SK-N-SH treated with all-trans-retinoic acid at 6 μM for 48 hours (cell line): ENCODE data around the gene VAC14.
A peak's percentile ranks its signal among the peaks of the same experiment; 100 is the strongest.

Source experiments
- ATAC-seq: fragments of 200-7000 bp; cut with Tn5 transposase; 3 replicates; pipeline ENCODE4 v1.9.1; 2020; ENCODE audit warnings: mild to moderate bottlenecking, moderate library complexity
- BACH2 ChIP-seq: fragments of 250-450 bp; sonication (Bioruptor Pico); IDR thresholded peaks from 2 replicates; pipeline ENCODE4 v1.9.0; 2021; ENCODE audit warnings: mild to moderate bottlenecking, borderline replicate concordance
- CREB5 ChIP-seq: fragments of 250-450 bp; sonication (Bioruptor Pico); IDR thresholded peaks from 2 replicates; pipeline ENCODE4 v1.5.1; 2020; ENCODE audit warnings: low read depth, mild to moderate bottlenecking, moderate library complexity
- CSDC2 ChIP-seq: fragments of 250-450 bp; sonication (Bioruptor Pico); IDR thresholded peaks from 2 replicates; pipeline ENCODE4 v1.5.0; 2020; ENCODE audit warnings: mild to moderate bottlenecking, moderate library complexity
- GLIS3 ChIP-seq: fragments of 250-450 bp; sonication (Bioruptor Pico); IDR thresholded peaks from 2 replicates; pipeline ENCODE4 v1.5.0; 2020; ENCODE audit warnings: mild to moderate bottlenecking, moderate library complexity
- ISL1 ChIP-seq: fragments of 250-450 bp; sonication (Bioruptor Pico); IDR thresholded peaks from 2 replicates; pipeline ENCODE4 v2.1.2; 2022; ENCODE audit warnings: mild to moderate bottlenecking, moderate library complexity
- OSR1 ChIP-seq: fragments of 250-450 bp; sonication (Bioruptor Pico); IDR thresholded peaks from 2 replicates; pipeline ENCODE4 v1.8.0; 2022; ENCODE audit warnings: moderate library complexity, mild to moderate bottlenecking, inconsistent platforms
- POU6F1 ChIP-seq: fragments of 250-450 bp; sonication (Bioruptor Pico); IDR thresholded peaks from 2 replicates; pipeline ENCODE4 v1.8.0; 2021; ENCODE audit warnings: low read depth, mild to moderate bottlenecking, moderate library complexity, borderline replicate concordance
- PPARA ChIP-seq: fragments of 250-450 bp; sonication (Bioruptor Pico); IDR thresholded peaks from 2 replicates; pipeline ENCODE4 v1.5.0; 2020; ENCODE audit warnings: mild to moderate bottlenecking, borderline replicate concordance
- RARB ChIP-seq: fragments of 250-450 bp; sonication (Bioruptor Pico); IDR thresholded peaks from 2 replicates; pipeline ENCODE4 v1.8.0; 2021; ENCODE audit warnings: mild to moderate bottlenecking, moderate library complexity
- SNAI2 ChIP-seq: fragments of 250-450 bp; sonication (Bioruptor Pico); IDR thresholded peaks from 2 replicates; pipeline ENCODE4 v1.5.0; 2020; ENCODE audit warnings: mild to moderate bottlenecking, moderate library complexity
- ZC3H10 ChIP-seq: fragments of 250-450 bp; sonication (Bioruptor Pico); IDR thresholded peaks from 2 replicates; pipeline ENCODE4 v1.5.1; 2021; ENCODE audit warnings: mild to moderate bottlenecking, moderate library complexity
- ZFP3 ChIP-seq: fragments of 250-450 bp; sonication (Bioruptor Pico); IDR thresholded peaks from 2 replicates; pipeline ENCODE4 v1.5.0; 2020; ENCODE audit warnings: mild to moderate bottlenecking, moderate library complexity
- ZFP30 ChIP-seq: fragments of 450-650 bp; formaldehyde crosslinking; IDR thresholded peaks from 2 replicates; pipeline ENCODE4 v1.5.0; 2022; ENCODE audit warnings: mild to moderate bottlenecking, moderate library complexity
- ZNF70 ChIP-seq: fragments of 450-650 bp; formaldehyde crosslinking; IDR thresholded peaks from 2 replicates; pipeline ENCODE4 v1.5.0; 2020; ENCODE audit warnings: mild to moderate bottlenecking, moderate library complexity
- ZNF8 ChIP-seq: fragments of 450-650 bp; formaldehyde crosslinking; IDR thresholded peaks from 2 replicates; pipeline ENCODE4 v1.5.0; 2020; ENCODE audit warnings: mild to moderate bottlenecking, moderate library complexity

Gene VAC14

GRCh38 chr16:70697594-70698170 is 103.3 kb downstream of the VAC14 start:
- TF ChIP-seq ZFP30 (CRISPR knock-in tag), result no peak
- no peak for TF ChIP-seq CSDC2 (CRISPR knock-in tag)
- no peak for TF ChIP-seq CREB5 (CRISPR knock-in tag)
- TF ChIP-seq RARB (CRISPR knock-in tag), result no peak
- TF ChIP-seq ZNF70, result no peak
- no peak for TF ChIP-seq ZC3H10 (CRISPR knock-in tag)
- TF ChIP-seq POU6F1 (CRISPR knock-in tag), result no peak
- TF ChIP-seq GLIS3 (CRISPR knock-in tag), result no peak
- no peak for ATAC-seq

GRCh38 chr16:70696952-70697593 is 103.9 kb downstream of the VAC14 start:
- ATAC-seq, result no peak
- no peak for TF ChIP-seq PPARA (CRISPR knock-in tag)
- no peak for TF ChIP-seq POU6F1 (CRISPR knock-in tag)
- no peak for TF ChIP-seq CREB5 (CRISPR knock-in tag)
- no peak for TF ChIP-seq BACH2

GRCh38 chr16:70696355-70696754 is 104.6 kb downstream of the VAC14 start:
- TF ChIP-seq OSR1 (CRISPR knock-in tag), result no peak
- no peak for ATAC-seq

- no peak for TF ChIP-seq RARB (CRISPR knock-in tag)
- peak; percentile 89 for TF ChIP-seq ZFP3 (CRISPR knock-in tag)
- TF ChIP-seq ISL1, result no peak
- ATAC-seq, result peak; percentile 6; the same call in 1 of the 3 replicates
Observed at GRCh38 chr16:70695331-70696070, 105.5 kb downstream of the VAC14 start.

GRCh38 chr16:70694868-70695218 is 106.1 kb downstream of the VAC14 start:
- peak; percentile 0; the same call in 1 of the 3 replicates for ATAC-seq
- TF ChIP-seq ZNF8 (no peak), CREB5 (CRISPR knock-in tag) (no peak), ZNF70 (no peak)
- TF ChIP-seq, all 23 proteins: peak for 0

- ATAC-seq, result peak; percentile 63
- TF ChIP-seq ZC3H10 (CRISPR knock-in tag) (no peak), SNAI2 (0 out of 2 replicates have a peak, but pooled peaks have one; percentile 19), RARB (CRISPR knock-in tag) (no peak), ZNF8 (no peak)
Observed at GRCh38 chr16:70694088-70694867, 106.7 kb downstream of the VAC14 start.
